ENCODE measurements around the gene PACSIN1. TPM values are rescaled to one million over a fixed set of nuclear protein-coding genes. Genes with fewer than 3 reads are reported as not detected.

PACSIN1 gene
- total RNA-seq, 1 donor from 2014 or later, result not detected

GRCh38 chr6:34493344-34493743, 27.5 kb downstream of the PACSIN1 start:
- no peak for TF ChIP-seq CTCF (IDR thresholded peaks at IDR 0.05)
- intact Hi-C loops (cut with DNase I), result no loop called here

GRCh38 chr6:34494973-34495372, 29.1 kb downstream of the PACSIN1 start:
- H3K36me3 ChIP-seq, result no peaks in the 10 kb centered on the region
- H3K9me3 ChIP-seq, result peaks cover 2% of the 10 kb centered on the region
- H3K4me1 ChIP-seq, result no peaks in the 10 kb centered on the region
- DNase-seq (no peak), ATAC-seq (no peak)
- no peaks in the 10 kb centered on the region for H3K27me3 ChIP-seq (ENCODE audit: low read depth)
- intact Hi-C loops (cut with DNase I), result no loop called here
- TF ChIP-seq CTCF (IDR thresholded peaks at IDR 0.05), result no peak
- no peak overlapping the region for H3K4me3 ChIP-seq
- H3K27ac ChIP-seq, result no peak overlapping the region

More at GRCh38 chr6:34493344-34493743, 27.5 kb downstream of the PACSIN1 start:
- Histone ChIP-seq H3K27me3 (ENCODE audit: low read depth) (no peaks in the 10 kb centered on the region), H3K9me3 (no peaks in the 10 kb centered on the region), H3K4me1 (no peaks in the 10 kb centered on the region), H3K27ac (no peak overlapping the region), H3K36me3 (no peaks in the 10 kb centered on the region), H3K4me3 (no peak overlapping the region)
- no peak for ATAC-seq
- no peak for DNase-seq

- H3K4me3 ChIP-seq, result no peak overlapping the region
- no peaks in the 10 kb centered on the region for H3K4me1 ChIP-seq
- peaks cover 13% of the 10 kb centered on the region for H3K9me3 ChIP-seq
- no peaks in the 10 kb centered on the region for H3K36me3 ChIP-seq
- no peaks in the 10 kb centered on the region for H3K27me3 ChIP-seq (ENCODE audit: low read depth)
- DNase-seq (no peak), ATAC-seq (no peak)
- no peak overlapping the region for H3K27ac ChIP-seq
- no peak for TF ChIP-seq CTCF (IDR thresholded peaks at IDR 0.05)
- intact Hi-C loops (cut with DNase I), result no loop called here
Measured at GRCh38 chr6:34496103-34496685, 30.3 kb downstream of the PACSIN1 start.

GRCh38 chr6:34497411-34497810, 31.5 kb downstream of the PACSIN1 start:
- no peaks in the 10 kb centered on the region for H3K36me3 ChIP-seq
- DNase-seq (no peak), ATAC-seq (no peak)
- peaks cover 13% of the 10 kb centered on the region for H3K9me3 ChIP-seq
- no peaks in the 10 kb centered on the region for H3K27me3 ChIP-seq (ENCODE audit: low read depth)
- H3K27ac ChIP-seq, result no peak overlapping the region
- no peak for TF ChIP-seq CTCF (IDR thresholded peaks at IDR 0.05)
- H3K4me3 ChIP-seq, result no peak overlapping the region
- intact Hi-C loops (cut with DNase I), result no loop called here
- no peaks in the 10 kb centered on the region for H3K4me1 ChIP-seq

GRCh38 chr6:34506718-34507117, 40.8 kb downstream of the PACSIN1 start:
- TF ChIP-seq CTCF (IDR thresholded peaks at IDR 0.05), result no peak
- H3K9me3 ChIP-seq, result peaks cover 5% of the 10 kb centered on the region
- peak; percentile 16 for DNase-seq

More at GRCh38 chr6:34506718-34507117, 40.8 kb downstream of the PACSIN1 start:
- intact Hi-C loops (cut with DNase I), result no loop called here
- ATAC-seq, result no peak
- H3K36me3 ChIP-seq, result no peaks in the 10 kb centered on the region
- H3K4me3 ChIP-seq, result no peak overlapping the region
- H3K27me3 ChIP-seq (ENCODE audit: low read depth), result no peaks in the 10 kb centered on the region
- no peaks in the 10 kb centered on the region for H3K4me1 ChIP-seq
- H3K27ac ChIP-seq, result no peak overlapping the region

All from lower lobe of right lung (tissue), 2 donors.